ENCODE measurements around the gene NOP53. TPM values are rescaled to one million over a fixed set of nuclear protein-coding genes. Genes with fewer than 3 reads are reported as not detected.

NOP53 gene
- total and polyA plus RNA-seq, 2 of the 8 experiments (the other 6 are each of a cell fraction or from before 2014, with no cell fraction given) = 107 to 245 TPM

DNA sequence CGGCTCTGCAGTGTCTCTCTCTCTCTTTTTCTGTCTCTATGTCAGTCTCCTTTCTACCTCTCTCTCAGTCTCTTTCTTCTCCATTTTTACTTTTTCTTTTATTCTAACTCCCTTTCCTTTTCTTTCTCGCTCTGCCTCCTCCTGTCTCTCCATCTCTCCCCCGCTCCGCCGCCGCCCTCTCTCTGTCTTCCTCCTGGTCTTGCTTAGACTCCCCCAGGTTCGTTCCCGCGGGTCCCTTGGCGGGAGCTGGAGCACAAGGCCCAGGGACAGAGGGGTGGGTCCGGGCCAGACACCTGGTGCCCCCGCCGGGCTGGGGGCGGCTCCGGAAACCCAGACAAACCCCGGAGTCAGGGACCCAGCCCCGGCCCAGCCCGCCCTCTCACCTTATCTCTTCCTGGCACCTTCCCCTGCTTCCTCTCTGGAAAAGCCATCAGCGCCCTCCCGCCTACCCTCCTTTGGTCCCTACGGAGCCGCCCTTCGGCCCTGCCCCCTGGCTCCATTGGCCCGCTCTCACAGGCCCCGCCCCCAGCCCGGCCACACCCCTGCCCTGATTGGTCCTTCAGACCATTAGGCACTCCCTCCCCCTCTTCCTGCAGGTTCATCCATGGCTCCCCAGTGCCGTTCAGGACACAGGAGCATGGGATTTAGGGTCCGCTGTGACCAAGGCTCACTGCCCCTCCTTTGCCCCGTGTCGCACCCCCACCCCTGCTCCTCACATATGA is 15.4 kb upstream of the NOP53 start:
- Histone ChIP-seq H3K79me1 (ENCODE audit: low read depth, low read length) (no peaks in the 10 kb centered on the region; the same call in 1 of the 2 replicates), H2BK15ac (ENCODE audit: low read length) (0 out of 2 replicates have a peak overlapping the region, but pooled peaks have one; percentile 13), H4K91ac (replicated peaks; ENCODE audit: insufficient read length, low read length) (peak overlapping the region; percentile 70), H3K56ac (replicated peaks; ENCODE audit: insufficient read length, low read depth, low read length) (no peak overlapping the region), H2BK5ac (ENCODE audit: low read depth, low read length) (no peak overlapping the region), H3K4ac (replicated peaks; ENCODE audit: insufficient read length, low read depth, low read length) (no peak overlapping the region), H2BK12ac (ENCODE audit: low read depth, low read length) (peak overlapping the region; percentile 80; the same call in 1 of the 2 replicates), H4K5ac (ENCODE audit: insufficient read length, low read depth, low read length) (no peak overlapping the region), H3K9ac (replicated peaks in 1 of 4; ENCODE audit: extremely low read depth in 1 of 4, low read depth in 3 of 4, low read length in 3 of 4) (peak overlapping the region in 2 of 4 experiments; percentile 35 to 54; a peak in 2 of 7 replicates), H3K4me3 (ENCODE audit: extremely low read depth in 1 of 4, insufficient read depth in 2 of 4, low read depth in 3 of 4, low read length in 4 of 4) (peak overlapping the region; percentile 41 to 73 (median 62)), H3K23ac (ENCODE audit: insufficient read length) (no peak overlapping the region), H3K36me3 (ENCODE audit: control insufficient read depth in 2 of 4, insufficient read depth in 4 of 4, low read length in 3 of 4) (no peaks in the 10 kb centered on the region), H3K4me1 (replicated peaks in 1 of 4; ENCODE audit: control insufficient read depth in 3 of 4, insufficient read depth in 4 of 4, low read length in 3 of 4) (peaks cover 0 to 9% (median 5%) of the 10 kb centered on the region in 4 experiments; a peak in 2 of 7 replicates), H3K27ac (ENCODE audit: low read depth, low read length) (no peak overlapping the region; the same call in 1 of the 2 replicates), H4K20me1 (replicated peaks in 1 of 2; ENCODE audit: control insufficient read depth in 1 of 2, insufficient read depth in 2 of 2, low read length in 2 of 2) (no peaks in the 10 kb centered on the region), H3K18ac (ENCODE audit: extremely low read depth, low read length) (no peak overlapping the region), H3K9me3 (ENCODE audit: insufficient read depth in 2 of 2, low read depth in 1 of 2, low read length in 1 of 2) (no peaks in the 10 kb centered on the region), H2AK5ac (ENCODE audit: low read depth, low read length) (no peak overlapping the region), H3K27me3 (replicated peaks in 1 of 4; ENCODE audit: control insufficient read depth in 3 of 4, extremely low read depth in 1 of 4, insufficient read depth in 3 of 4, low read length in 3 of 4) (no peaks in the 10 kb centered on the region), H3K23me2 (ENCODE audit: low read depth, low read length) (peaks cover 5% of the 10 kb centered on the region; the same call in 1 of the 2 replicates), H2AFZ (ENCODE audit: low read length) (no peak overlapping the region), H2BK120ac (replicated peaks; ENCODE audit: low read depth, low read length) (no peak overlapping the region), H2BK20ac (ENCODE audit: low read length) (no peak overlapping the region), H4K8ac (ENCODE audit: extremely low read depth, insufficient read depth, low read length) (peak overlapping the region; percentile 76; the same call in 1 of the 2 replicates), H3K4me2 (ENCODE audit: insufficient read depth in 1 of 2, low read depth in 2 of 2, low read length in 2 of 2) (peak overlapping the region; percentile 74 to 97), H3K79me2 (ENCODE audit: control insufficient read depth in 1 of 2, insufficient read depth in 2 of 2, low read length in 2 of 2) (no peaks in the 10 kb centered on the region), H3K14ac (ENCODE audit: insufficient read length) (no peak overlapping the region)
- FAIRE-seq = no peak
- ChIA-PET POLR2A (ENCODE audit: partially characterized antibody) (interaction anchor here (0.7 to 2.7 kb wide), 8 partner anchors 11 to 214 kb away, joined by 3 to 8 read pairs (median 4); partner anchors contain the start of genes EHD2 and NOP53), CTCF (ENCODE audit: partially characterized antibody) (interaction anchor here (15.9 kb wide), 1 partner anchor 15 kb away, joined by 143 read pairs; the partner anchor contains the start of gene EHD2)
- peak in 1 of 2 experiments; percentile 96 for DNase-seq (ENCODE audit: low read depth in 1 of 2, low spot score in 2 of 2)
- 17% methylated on average over 17 of the region's 30 CpGs; no CpG with 5 or more reads in 1 of the 2 experiments for WGBS, 2 experiments (ENCODE audit: extremely low coverage in 1 of 2, insufficient coverage in 1 of 2, insufficient read length in 1 of 2, insufficient replicate concordance in 2 of 2, low coverage in 1 of 2, low lambda C conversion rate in 2 of 2, missing lambda C conversion rate in 1 of 2)
- TF ChIP-seq GABPA (IDR thresholded peaks at IDR 0.05; ENCODE audit: borderline replicate concordance, insufficient read depth, low read length) (0 out of 2 replicates have a peak, but pooled peaks have one; percentile 10), SP4 (IDR thresholded peaks at IDR 0.05; ENCODE audit: low read length) (no peak), KDM1A (IDR thresholded peaks at IDR 0.05; ENCODE audit: borderline replicate concordance, low read length) (peak; percentile 100), TAF7 (optimal IDR thresholded peaks at IDR 0.05; ENCODE audit: borderline replicate concordance, low read depth, low read length) (no peak), POLR2A (IDR thresholded peaks at IDR 0.05; ENCODE audit: control extremely low read depth in 1 of 2, low read depth in 2 of 2, low read length in 2 of 2) (peak in 1 of 2 experiments; percentile 53; a peak in 1 of 3 replicates), SIN3A (conservative IDR thresholded peaks at IDR 0.05 in 1 of 2, IDR thresholded peaks at IDR 0.05 in 1 of 2; ENCODE audit: low read depth in 1 of 2, low read length in 2 of 2) (0 out of 4 replicates have a peak, but pooled peaks of 1 of the 2 experiments have one; percentile 24), YY1 (IDR thresholded peaks at IDR 0.05; ENCODE audit: low read depth, low read length) (no peak), SP1 (IDR thresholded peaks at IDR 0.05; ENCODE audit: low read depth, low read length) (peak; percentile 78; the same call in 1 of the 2 replicates)
- TF ChIP-seq, protein P1, sequence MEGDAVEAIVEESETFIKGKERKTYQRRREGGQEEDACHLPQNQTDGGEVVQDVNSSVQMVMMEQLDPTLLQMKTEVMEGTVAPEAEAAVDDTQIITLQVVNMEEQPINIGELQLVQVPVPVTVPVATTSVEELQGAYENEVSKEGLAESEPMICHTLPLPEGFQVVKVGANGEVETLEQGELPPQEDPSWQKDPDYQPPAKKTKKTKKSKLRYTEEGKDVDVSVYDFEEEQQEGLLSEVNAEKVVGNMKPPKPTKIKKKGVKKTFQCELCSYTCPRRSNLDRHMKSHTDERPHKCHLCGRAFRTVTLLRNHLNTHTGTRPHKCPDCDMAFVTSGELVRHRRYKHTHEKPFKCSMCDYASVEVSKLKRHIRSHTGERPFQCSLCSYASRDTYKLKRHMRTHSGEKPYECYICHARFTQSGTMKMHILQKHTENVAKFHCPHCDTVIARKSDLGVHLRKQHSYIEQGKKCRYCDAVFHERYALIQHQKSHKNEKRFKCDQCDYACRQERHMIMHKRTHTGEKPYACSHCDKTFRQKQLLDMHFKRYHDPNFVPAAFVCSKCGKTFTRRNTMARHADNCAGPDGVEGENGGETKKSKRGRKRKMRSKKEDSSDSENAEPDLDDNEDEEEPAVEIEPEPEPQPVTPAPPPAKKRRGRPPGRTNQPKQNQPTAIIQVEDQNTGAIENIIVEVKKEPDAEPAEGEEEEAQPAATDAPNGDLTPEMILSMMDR (IDR thresholded peaks at IDR 0.05; ENCODE audit: control extremely low read depth in 1 of 3, insufficient read depth in 1 of 3, low read depth in 1 of 3, low read length in 3 of 3) = no peak
